Gastrocnemius medialis (tissue), 4 donors: ENCODE results near the gene SLC9B1.

ENCODE experiments used
- POLR2A ChIP-seq, 2 donors: fragments of 450-650 bp; IDR thresholded peaks; one replicate each; pipeline ENCODE4 v1.6.1; 2017; ENCODE audit warnings: antibody characterized with exemption in 2 of 2, mild to moderate bottlenecking in 2 of 2, moderate library complexity in 2 of 2
- TF ChIP-seq, protein P1 (sequence below), 5 experiments: fragments of 450-650 bp in 3 of 5; fragments of 200-600 bp in 2 of 5; sonication (generic) in 2 of 5; IDR thresholded peaks in 4 of 5; conservative IDR thresholded peaks in 1 of 5; 1 replicate in 4 of 5; 2 replicates in 1 of 5; pipeline ENCODE4 v1.5.1; 2016 to 2019; ENCODE audit warnings: antibody characterized with exemption in 5 of 5, mild to moderate bottlenecking in 3 of 5, moderate library complexity in 3 of 5

DNA sequence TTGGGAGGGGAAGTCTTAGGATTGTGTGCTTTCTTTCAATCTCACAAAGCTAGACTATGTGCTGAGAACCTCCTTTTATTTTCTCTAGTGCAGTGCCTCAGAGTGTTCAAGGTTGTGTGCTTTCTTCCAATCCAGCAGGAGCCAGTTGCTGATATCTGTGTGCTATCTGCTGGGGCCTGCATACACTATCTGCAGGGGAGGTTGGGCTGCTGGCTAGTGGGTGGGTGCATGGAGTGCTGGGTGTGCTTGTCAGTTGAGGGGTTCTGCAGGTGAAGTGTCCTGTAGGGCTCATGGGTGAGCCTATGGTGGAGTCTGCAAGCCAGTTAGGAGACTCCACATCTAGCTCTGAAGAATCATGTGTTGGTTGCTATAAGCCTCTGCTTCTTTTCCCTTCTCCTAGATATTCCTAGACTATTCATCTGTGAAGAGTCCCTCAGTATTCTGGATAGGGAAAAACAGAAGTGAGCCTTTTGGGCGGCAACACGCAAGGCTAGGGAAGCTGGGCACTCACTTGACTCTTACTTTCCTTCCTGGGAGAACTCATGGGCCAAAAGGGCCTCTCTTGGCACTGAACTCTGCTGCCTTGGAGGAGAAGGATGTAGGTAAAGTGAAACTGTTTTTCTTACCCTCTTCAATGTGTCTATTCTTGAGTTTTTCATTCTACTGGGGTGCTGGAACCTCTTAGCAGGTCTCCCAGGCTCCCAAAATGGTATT lies 158.7 kb downstream of the SLC9B1 start:
- TF ChIP-seq, protein P1, sequence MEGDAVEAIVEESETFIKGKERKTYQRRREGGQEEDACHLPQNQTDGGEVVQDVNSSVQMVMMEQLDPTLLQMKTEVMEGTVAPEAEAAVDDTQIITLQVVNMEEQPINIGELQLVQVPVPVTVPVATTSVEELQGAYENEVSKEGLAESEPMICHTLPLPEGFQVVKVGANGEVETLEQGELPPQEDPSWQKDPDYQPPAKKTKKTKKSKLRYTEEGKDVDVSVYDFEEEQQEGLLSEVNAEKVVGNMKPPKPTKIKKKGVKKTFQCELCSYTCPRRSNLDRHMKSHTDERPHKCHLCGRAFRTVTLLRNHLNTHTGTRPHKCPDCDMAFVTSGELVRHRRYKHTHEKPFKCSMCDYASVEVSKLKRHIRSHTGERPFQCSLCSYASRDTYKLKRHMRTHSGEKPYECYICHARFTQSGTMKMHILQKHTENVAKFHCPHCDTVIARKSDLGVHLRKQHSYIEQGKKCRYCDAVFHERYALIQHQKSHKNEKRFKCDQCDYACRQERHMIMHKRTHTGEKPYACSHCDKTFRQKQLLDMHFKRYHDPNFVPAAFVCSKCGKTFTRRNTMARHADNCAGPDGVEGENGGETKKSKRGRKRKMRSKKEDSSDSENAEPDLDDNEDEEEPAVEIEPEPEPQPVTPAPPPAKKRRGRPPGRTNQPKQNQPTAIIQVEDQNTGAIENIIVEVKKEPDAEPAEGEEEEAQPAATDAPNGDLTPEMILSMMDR (IDR thresholded peaks at IDR 0.05 in 4 of 5, conservative IDR thresholded peaks at IDR 0.05 in 1 of 5), result no peak
- no peak for TF ChIP-seq POLR2A (IDR thresholded peaks at IDR 0.05)
